H1 (cell line): ENCODE data around the gene GRHL3. TPM values are rescaled to one million over a fixed set of nuclear protein-coding genes. Genes with fewer than 3 reads are reported as not detected.

Source experiments
- FOSL1 ChIP-seq: IDR thresholded peaks from 2 replicates; pipeline ENCODE4 v1.6.1; 2011; ENCODE audit warnings: mild to moderate bottlenecking, low read depth, low read length, moderate library complexity; ENCODE audit not compliant: insufficient read depth
- polyA plus RNA-seq, 7 experiments: library from polyadenylated mRNA; depleted of rRNA in 3 of 7; stranded (reverse) in 5 of 7; unstranded in 2 of 7; fragments of >200 nt in 5 of 7; fragments of 200-250 nt in 2 of 7; gene quantifications; 1 replicate in 5 of 7; 2 replicates in 1 of 7; 4 replicates in 1 of 7; pipeline versions ENCODE4 v1.2.1 to v1.2.3, GENCODE V29; 2011 to 2013; ENCODE audit warnings: missing spikeins in 2 of 7, mixed read lengths in 2 of 7
- total RNA-seq: library from RNA; stranded (reverse); fragmentation: NEBNext Ultra II Directional; extraction: Animal tissue kit (Norgen Biotek cat#: 25700); gene quantifications from 2 replicates; pipeline ENCODE4 v1.2.1, GENCODE V29; 2021

The GRHL3 gene
- total and polyA plus RNA-seq, 2 of the 8 experiments (the other 6 are each of a cell fraction or from before 2014, with no cell fraction given) = 0.80 to 1.8 TPM

GRCh38 chr1:24351918-24352627, 32.9 kb downstream of the GRHL3 start (continued):
- TF ChIP-seq FOSL1 = no peak
